HG03342 (cell line): Measurements from ENCODE around the gene GNB3.

Source experiments
- ATAC-seq: cut with Tn5 transposase; IDR thresholded peaks from one replicate; pipeline ENCODE4 v1.9.1; 2021; ENCODE audit warnings: mild to moderate bottlenecking, moderate library complexity; ENCODE audit not compliant: unreplicated experiment

GNB3 gene

DNA sequence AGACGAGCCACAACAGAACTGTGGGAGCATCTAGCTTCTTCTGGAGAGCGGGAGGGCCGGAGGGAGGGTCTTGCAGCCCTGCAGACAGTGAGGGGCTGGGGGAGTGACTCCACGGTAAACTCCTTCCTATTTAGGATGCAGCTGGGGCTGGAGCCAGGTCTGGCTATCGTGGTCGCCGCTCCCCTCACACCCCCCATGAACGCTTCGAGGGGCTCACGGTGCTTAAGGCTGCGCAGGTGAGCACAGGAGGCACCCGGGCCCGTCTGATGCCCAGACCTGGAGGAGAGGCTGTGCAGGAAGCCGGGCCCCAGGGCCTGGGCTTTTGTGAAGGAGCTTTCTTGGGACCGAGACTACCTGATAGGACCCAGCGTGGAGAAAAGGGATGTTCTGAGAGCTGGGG, 3.9 kb upstream of the GNB3 start:
- ATAC-seq: no peak

DNA sequence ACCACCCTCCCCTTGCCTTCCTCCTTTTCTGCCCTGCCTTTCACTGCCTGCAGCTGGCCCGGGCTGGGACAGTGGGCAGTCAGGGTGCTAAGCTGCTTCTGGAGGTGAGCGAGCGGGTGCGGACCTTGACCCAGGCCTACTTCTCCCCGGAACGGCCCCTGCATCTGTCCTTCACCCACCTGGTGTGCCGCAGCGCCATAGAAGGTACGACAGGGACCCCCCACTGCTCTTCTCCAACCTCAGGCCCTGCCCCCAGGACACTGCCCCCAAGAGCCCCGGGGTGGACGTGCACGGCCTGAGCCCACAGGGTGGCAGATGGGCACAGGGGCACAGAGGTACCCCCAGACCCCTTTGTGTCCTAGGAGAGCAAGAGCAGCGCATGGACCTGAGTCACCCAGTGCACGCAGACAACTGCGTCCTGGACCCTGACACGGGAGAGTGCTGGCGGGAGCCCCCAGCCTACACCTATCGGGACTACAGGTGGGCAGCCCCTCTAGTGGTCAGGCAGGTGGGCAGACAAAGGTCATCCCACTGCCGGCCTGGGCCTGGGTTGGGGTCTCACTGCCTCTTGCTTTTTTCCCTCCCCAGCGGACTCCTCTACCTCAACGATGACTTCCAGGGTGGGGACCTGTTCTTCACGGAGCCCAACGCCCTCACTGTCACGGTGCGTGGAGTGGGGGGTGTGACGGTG, 3.2 kb upstream of the GNB3 start:
- no peak for ATAC-seq

DNA sequence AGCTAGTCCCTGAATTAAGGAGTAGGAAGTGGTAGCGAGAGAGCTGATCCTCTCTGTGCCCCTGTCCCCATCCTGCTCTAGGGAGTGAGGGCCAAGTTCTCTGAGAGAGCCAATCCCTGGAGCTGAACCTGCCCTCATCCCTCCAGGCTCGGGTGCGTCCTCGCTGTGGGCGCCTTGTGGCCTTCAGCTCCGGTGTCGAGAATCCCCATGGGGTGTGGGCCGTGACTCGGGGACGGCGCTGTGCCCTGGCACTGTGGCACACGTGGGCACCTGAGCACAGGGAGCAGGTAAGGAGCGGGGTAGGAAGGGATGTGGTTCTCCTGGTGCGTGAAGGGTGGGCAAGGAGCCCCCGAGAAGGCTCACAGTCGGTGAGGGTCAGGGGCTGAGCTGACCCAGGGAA, 1.9 kb upstream of the GNB3 start:
- ATAC-seq: no peak

DNA sequence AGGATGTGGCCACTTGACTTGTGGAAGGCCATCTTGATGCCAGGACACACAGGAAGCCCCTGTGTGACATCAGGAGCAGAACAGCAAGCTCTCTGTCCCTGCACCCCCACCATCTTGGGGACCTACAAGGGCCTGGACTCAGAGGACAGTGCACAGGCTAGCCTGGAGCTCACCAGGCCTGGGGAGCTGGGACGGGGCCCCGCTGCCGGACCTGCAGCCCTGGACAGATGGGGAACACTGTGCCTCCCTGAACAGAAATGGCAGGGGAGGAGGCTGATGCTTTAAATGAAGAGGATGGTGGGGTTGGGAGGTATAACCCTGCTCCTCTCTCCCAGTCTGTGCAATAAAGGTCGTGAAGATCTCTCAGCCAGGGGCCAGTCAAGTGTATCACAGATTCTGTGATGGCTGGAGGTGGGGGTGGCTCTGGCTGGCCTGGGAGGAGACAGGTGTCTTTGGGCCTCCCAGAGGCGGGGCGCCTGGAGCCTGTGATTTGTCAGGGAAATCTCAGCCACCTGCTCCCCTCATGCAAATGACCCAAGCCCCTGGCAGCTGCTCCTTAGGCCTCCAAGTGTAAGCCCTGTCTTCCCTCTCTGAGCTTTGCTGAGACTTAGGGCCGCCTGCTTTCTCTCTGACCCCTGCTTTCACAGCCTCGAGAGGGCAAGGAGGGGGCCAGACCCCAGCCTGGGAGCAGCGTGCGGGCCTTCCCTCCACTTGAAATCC, 1.1 kb upstream of the GNB3 start:
- peak; percentile 85 for ATAC-seq

DNA sequence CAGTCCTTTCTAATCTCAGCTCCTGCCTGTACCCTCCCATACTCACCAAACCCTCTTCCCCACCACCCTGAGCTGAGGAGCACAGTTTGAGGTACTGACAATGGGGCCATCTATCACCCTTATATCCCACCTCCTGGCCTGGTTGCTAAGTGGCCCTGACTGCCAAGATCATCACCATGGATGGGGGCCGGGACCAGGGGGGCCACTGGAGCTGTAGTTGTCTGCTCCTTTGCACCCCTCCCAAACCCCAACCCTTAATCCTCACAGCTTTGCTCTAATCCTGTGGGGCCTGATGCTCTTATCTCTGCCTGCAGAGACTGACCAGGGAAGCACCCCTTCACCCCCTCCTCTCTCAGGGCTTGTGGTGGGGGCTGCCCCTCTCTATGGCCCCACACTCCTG, 395 bp upstream of the GNB3 start:
- ATAC-seq: no peak

DNA sequence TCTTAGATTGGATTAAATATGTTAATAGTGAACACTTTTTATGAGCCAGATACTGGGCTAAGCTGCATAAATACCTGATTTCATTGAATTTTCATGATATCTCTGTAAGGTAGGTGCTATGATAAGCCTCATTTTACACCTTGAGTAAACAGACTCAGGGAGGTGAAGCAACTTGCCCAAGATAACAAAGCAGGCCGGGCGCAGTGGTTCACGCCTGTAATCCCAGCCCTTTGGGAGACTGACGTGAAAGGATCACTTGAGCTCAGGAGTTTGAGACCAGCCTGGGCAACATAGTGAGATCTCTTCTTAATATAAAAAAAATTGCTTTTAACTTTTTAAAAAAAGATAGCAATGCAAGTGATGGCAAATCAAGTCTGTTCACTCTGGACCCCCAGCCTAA, 1.4 kb downstream of the GNB3 start:
- no peak for ATAC-seq

DNA sequence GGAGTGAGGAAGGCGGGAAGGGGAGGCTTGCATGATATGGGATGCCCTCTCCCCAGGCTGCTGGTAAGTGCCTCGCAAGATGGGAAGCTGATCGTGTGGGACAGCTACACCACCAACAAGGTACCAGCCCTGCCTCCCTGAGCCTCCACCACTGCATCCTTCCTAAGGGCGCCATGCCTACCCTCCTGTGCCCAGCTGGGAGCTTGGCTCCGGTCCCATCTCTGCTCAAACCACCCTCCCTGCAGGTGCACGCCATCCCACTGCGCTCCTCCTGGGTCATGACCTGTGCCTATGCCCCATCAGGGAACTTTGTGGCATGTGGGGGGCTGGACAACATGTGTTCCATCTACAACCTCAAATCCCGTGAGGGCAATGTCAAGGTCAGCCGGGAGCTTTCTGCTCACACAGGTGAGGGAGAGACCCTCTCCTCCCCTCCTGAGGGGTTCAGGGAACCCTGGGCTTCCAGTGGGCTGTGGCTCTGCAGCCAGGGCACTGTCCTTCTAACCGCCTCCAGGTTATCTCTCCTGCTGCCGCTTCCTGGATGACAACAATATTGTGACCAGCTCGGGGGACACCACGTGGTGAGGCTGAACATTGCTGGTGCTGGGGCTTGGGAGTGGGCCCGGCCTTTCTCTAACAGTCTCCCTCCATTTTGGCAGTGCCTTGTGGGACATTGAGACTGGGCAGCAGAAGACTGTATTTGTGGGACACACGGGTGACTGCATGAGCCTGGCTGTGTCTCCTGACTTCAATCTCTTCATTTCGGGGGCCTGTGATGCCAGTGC, 2.6 kb downstream of the GNB3 start:
- ATAC-seq: no peak

DNA sequence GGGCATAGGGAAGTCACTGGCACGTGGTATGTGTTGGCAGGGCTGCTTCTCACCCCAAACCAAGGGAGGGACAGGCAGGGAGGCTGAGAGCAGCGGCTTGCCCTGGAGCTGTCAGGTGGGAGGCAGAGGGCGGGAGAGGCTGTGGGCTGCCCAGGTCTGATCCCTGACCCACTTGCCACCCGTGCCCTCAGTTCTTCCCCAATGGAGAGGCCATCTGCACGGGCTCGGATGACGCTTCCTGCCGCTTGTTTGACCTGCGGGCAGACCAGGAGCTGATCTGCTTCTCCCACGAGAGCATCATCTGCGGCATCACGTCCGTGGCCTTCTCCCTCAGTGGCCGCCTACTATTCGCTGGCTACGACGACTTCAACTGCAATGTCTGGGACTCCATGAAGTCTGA, 4.7 kb downstream of the GNB3 start:
- no peak for ATAC-seq

DNA sequence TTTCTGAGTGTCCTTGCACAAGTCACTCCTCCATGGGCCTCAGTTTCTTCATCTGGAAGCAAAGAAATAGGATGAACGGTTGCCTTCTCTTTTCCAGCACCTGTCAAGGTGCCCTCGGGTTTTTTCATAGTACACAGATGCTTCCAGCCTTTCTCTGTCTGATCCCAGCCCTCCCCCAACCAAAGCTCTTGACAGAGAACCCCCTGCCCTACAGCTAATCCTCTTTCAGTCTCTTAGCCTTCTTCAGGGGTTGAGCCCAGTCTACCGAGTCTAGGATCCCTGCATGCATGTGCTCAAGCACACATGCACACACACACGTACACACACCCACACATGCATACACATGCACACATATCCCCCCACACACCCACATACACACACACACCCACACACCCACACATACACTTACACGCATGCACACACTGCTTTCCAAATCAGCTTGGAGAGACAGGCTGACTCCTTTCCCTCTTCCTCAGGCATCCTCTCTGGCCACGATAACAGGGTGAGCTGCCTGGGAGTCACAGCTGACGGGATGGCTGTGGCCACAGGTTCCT, 5.7 kb downstream of the GNB3 start:
- no peak for ATAC-seq

DNA sequence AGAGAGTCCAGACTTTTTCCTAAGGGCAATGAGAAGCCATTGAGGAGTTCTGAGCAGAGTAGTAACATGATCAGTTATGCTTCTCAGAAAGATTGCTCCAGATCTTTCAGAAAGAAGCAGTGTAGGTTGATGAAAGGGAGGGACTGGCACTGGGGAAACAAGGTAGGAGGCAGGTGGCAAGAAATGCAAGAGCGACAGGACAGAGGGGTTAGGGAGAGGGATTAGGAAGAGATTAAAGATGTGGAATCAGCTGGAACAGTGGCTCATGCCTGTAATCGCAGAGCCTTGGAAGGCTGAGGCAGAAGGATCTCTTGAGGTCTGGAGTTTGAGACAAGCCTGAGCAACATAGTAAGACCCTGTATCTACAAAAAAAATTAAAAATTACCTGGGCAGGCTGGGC, 7.0 kb downstream of the GNB3 start:
- no peak for ATAC-seq

DNA sequence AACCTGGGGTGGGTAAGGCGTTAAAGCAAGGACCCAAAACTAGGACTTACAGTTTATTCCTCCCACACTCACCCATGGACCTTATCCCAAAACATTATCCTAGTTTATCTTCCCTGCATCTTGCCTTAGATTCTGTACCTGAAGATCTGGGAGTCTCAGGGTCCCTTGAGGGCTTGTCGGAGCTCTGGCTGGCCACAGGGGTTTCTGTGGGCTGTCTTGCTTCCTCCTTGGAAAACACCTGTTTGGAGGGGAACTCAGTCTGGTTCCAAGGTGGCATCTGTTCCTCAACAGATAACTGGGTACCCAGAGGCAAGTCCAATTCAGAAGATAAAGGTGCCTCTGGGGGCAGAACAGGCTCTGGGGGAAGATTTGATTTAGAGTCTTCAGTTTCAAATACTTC, 8.7 kb downstream of the GNB3 start:
- ATAC-seq: no peak

DNA sequence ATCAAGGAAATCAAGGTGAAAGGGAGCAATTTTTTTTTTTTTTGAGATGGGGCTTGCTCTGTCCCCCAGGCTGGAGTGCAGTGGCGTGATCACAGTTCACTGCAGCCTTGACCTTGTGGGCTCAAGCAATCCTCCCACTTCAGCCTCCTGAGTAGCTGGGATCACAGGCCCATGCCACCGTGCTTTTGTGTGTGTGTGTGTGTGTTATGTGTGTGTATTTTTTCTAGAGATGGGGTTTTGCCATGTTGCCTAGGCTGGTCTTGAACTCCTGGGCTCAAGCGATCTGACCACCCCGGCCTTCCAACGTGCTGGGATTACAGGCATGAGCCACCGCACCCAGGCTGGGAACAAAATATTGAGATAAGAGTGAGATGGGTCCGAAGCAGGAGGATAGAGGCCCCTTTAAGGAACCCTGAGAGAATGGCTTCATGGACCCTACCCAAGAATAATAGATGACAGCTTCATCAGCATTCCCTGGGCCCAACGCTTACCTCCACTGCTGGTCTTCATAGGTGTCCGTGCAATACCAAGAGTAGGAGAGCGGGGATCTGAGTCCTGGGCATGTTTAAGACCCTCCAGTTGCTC, 9.3 kb downstream of the GNB3 start:
- no peak for ATAC-seq

DNA sequence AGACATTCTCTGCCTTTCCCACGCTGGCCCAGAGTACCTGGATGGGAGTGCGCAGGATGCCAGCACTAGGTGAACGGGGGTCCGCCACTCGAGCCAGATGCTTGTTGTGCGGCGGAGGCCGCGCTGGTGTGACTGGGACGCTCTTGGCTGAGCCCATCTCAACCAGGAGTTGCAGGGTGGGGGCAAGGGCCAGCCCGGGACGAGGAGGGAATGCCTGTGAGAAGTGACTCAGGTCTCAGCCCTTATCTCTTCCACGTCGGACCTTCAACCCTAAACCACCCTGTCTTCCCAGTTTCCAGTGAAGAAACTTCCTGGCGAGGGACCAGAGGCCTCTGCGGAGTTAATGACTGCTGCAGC, 10.0 kb downstream of the GNB3 start:
- no peak for ATAC-seq

DNA sequence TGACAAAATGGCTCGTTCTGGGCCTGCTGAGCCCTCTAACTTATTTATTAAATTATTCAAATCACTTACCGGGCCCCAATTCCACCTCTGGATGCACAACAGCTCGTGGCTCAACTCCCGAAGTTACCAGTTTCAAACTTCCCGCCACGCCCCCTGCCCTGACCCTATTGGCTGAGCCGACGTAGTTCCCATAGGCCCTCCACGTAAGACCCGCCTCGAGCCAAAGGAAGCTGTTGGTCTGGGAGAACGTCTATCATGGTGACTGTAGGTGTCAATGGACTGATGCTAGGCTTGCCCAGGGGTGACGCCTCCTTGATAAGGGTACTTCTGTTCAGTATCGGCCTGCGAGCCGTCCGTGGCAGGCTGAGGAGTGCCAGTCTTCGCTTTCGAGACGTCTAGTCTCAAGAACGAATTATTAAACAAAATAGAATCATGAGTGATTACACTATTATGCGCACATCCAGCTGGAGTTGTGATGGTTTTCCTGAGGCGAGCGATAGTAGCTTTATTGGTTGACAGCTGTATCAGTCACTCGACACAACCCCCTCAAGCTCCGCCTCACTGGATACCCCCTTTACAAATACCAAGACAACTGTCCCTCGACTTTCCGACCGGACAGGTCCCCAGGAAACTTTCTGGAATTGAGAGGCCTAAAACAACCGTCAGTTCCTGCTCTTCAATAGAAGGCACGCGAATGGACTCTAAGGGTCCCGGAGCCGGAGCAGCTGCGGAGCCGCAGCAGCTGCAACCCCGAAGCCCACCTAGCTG, 10.6 kb downstream of the GNB3 start, which contains the start of gene CDCA3:
CDCA3 (minus strand) TSS at position 134 of the 768 bp plus-strand sequence. CDS start 334 bp downstream, outside the sequence.
- ATAC-seq: peak; percentile 51

DNA sequence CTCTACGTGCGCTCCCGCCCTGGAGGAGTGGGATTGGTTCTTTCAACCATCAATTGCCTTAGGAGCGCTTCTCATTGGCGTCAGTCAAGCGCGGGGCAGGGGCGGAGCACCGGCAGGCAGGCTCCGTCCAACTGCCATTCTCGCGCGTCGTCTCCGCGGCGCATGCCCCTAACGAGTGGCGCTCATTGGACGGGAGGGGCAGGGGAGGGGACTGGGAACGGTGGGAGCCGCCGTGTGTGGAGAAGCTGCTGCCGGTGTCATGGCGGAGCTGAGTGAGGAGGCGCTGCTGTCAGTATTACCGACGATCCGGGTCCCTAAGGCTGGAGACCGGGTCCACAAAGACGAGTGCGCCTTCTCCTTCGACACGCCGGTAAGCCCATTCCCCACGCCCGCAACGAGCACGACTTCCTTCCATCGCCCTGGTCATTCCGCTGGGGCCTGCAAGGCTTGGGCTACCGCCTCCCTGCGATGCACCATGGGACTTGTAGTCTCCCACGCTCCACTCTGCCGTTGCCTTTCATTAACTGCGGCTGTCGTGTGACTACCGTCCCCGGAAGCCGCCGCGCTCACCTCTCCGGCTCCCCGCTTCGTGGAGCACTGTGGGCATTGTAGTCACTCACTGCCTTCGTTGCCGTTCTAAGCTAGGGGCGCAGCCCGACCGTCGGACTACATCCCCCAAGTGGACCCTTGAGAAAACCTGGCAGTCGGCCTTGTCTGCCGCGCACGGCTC, 11.4 kb downstream of the GNB3 start, which contains the start of gene USP5:
USP5 (plus strand) TSS at position 230 of the 730 bp plus-strand sequence; CDS start at position 260, 30 bp downstream.
- ATAC-seq: peak; percentile 75

DNA sequence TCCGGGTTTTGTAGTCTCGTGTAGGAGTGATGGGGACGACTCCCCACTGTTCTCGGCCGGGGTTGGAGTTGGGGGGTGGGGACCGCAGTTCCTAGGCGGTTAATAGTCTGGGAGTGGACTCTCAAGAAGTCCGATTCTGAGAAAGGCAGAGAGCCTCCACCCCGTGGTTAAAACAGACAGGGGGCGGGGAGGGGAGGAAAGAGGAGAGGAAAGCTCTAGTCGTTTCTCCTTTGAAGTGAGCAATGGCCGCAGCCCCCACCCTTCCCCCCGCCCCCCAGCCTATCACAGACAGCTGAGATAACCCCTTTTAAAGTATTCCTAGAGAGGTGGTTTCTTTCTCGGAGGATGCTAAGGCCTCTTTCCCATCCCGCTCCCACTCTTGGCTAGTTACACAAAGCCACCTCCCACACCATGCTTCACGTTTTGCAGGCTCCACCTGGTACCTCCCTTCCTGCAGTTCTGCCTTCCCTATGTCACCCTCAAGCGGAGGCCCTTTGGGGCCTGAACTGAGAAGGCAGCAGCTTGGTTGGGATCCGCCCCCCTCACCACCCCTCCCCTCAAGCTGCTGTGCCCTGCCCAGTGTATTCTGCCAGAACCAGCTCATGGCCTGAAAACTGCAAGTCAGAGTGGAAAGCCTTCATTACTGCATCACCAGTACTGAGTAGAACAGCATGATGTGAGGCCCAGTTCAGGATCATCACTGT, 12.1 kb downstream of the GNB3 start:
- ATAC-seq: no peak

DNA sequence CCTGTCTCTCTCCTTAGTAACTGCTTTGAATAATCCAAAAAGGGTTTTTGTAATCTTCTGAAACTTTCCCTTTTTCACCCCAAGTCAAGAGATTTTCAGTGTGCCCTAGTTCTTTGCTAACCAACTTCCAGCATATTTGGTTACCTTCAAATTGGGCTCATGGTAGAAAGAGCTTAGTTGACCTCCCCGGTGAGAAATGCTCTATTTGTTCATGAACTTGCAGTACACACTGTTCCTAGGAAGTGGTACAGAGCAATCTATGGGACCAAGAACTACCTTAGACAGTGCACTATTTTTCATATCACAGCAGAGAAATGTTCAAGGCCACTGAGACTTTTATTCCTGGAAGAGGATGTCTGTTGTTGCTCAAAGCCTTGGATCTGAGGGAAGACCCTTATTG, 12.9 kb downstream of the GNB3 start:
- ATAC-seq: no peak

DNA sequence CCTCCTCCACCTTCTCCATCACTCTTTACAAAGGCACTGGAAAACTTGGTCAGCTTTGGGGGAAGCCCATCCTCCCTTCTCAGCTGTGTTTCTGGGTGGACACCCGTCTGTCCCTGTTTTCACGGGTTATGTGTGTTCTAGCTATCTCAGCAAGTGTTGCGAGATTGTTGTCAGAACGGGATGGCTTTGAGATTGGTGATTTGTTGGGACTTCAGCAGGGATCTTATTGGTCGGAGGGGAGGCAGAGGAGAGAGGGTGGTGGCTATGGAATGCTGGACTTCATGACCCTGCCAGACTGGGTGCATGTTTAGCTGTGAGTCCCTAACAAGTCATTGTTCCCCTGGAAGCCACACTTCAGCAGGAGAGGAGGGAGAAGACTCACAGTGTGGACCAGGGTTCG, 13.3 kb downstream of the GNB3 start:
- ATAC-seq: no peak

DNA sequence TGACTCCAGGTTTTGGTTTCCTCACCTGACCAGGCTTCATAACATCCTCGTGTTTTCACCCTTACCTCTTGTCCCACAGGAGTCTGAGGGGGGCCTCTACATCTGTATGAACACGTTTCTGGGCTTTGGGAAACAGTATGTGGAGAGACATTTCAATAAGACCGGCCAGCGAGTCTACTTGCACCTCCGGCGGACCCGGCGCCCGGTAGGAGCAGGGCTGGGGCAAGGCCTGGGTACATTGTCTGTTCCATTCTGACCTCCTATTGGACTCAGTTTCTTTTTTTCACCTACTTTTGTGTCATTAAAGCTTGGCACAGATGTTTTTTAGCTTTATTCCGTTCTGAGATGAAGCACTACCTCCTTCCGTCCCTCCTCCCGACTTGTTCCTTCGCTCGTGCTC, 14.6 kb downstream of the GNB3 start:
- no peak for ATAC-seq
